HG02610 (cell line): ENCODE data around the gene CD151.
A peak's percentile ranks its signal among the peaks of the same experiment; 100 is the strongest.

Experiments used
- ATAC-seq: cut with Tn5 transposase; IDR thresholded peaks from one replicate; pipeline ENCODE4 v1.9.1; 2021; ENCODE audit warnings: mild to moderate bottlenecking, moderate library complexity; ENCODE audit not compliant: unreplicated experiment

Gene CD151

GRCh38 chr11:827897-828192, 4.9 kb upstream of the CD151 start, which contains the start of gene CRACR2B:
CRACR2B (plus strand) TSS chr11:827919; CDS start chr11:828608, 689 bp downstream.
- ATAC-seq = no peak

- no peak for ATAC-seq
Observed at GRCh38 chr11:828506-829175, 4.1 kb upstream of the CD151 start.

- ATAC-seq = no peak
Observed at GRCh38 chr11:829176-829846, 3.4 kb upstream of the CD151 start.

- no peak for ATAC-seq
Observed at GRCh38 chr11:829847-830294, 2.9 kb upstream of the CD151 start.

GRCh38 chr11:830295-831117, 2.2 kb upstream of the CD151 start:
- peak; percentile 30 for ATAC-seq

- no peak for ATAC-seq
Observed at GRCh38 chr11:831118-831864, 1.5 kb upstream of the CD151 start.

GRCh38 chr11:831961-832528, 707 bp upstream of the CD151 start:
- no peak for ATAC-seq

- no peak for ATAC-seq
Observed at GRCh38 chr11:833114-833791, 501 bp downstream of the CD151 start.

GRCh38 chr11:833849-834311, 1.1 kb downstream of the CD151 start:
- ATAC-seq = no peak

GRCh38 chr11:834371-835316, 1.9 kb downstream of the CD151 start:
- ATAC-seq = no peak

GRCh38 chr11:836274-836673, 3.5 kb downstream of the CD151 start:
- no peak for ATAC-seq

- ATAC-seq = no peak
Observed at GRCh38 chr11:836700-837099, 3.9 kb downstream of the CD151 start.

- no peak for ATAC-seq
Observed at GRCh38 chr11:837189-837989, 4.6 kb downstream of the CD151 start.

- no peak for ATAC-seq
Observed at GRCh38 chr11:837990-838307, 5.2 kb downstream of the CD151 start.

GRCh38 chr11:838441-839279, 5.9 kb downstream of the CD151 start:
- no peak for ATAC-seq

- no peak for ATAC-seq
Observed at GRCh38 chr11:839280-839623, 6.5 kb downstream of the CD151 start.

- no peak for ATAC-seq
Observed at GRCh38 chr11:839875-840617, 7.3 kb downstream of the CD151 start.
